Amniotic stem cell (primary cell): ENCODE data around the gene CASKIN2.
"Not testable (repeated sequence)": the region's sequence is repeated elsewhere in the genome, so short reads cannot be mapped to it uniquely, and the experiment has no call there.

ENCODE experiments used
- DNase-seq: peaks from one replicate; lab custom pipeline; 2025; lab: John Stamatoyannopoulos, UW

The CASKIN2 gene

DNA sequence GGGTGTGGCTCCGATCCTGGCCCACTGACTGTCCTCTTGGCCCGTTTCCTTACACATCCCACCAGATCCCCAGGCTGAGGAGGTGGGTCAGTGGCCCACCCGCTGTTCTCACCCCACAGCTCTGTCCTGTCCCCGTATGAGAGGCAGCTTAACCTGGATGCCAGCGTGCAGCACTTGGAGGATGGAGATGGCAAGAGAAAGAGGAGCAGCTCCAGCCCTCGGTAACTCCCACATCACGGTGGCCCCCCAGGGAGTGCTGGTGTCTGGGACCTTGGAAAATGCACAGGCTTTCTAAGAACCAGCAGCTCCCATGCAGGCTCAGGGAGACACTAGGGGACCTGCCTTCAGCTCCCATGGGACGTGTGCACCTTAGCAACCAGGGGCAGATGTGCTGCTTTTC lies 6.0 kb upstream of the CASKIN2 start:
- no peak for DNase-seq

DNA sequence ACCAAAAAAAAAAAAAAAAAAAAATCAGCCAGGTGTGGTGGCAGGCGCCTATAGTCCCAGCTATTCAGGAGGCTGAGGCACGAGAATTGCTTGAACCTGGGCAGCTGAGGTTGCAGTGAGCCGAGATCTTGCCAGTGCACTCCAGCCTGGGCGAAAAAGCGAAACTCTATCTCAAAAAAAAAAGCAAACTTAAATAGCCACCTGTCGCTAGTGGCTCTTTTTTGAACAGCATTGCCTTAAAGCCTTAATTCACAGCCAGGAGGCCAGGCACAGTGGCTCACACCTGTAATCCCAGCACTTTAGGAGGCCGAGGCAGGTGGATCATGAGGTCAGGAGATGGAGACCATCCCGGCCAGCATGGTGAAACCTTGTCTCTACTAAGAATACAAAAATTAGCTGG lies 5.1 kb upstream of the CASKIN2 start:
- DNase-seq, result not testable (repeated sequence)

DNA sequence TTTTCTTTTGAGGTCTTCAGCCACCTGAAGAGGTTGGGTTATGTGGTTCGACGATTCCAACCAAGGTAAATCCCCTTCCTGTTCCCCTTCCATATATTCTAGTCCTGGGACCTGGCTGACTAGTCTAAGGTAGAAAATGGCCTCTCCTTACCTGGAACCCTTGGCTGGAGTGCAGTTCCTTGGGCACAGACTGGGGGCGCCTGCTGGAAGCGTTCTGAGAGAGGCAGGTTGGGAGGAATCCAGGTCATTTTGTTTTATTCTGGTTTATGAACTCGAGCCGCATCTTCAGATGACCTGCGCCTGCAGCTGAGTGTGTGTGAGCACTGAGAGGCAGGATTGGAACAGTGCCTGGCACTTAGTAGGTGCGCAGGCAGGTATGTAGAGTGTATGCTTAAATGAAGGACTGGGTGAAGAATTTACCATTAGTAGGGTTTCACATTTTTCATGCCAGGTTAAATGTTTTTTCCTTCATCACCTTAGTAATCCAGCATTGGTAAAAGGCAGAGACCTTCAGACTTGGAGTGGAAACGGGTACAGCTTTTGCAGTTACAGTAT lies 3.7 kb upstream of the CASKIN2 start:
- no peak for DNase-seq

DNA sequence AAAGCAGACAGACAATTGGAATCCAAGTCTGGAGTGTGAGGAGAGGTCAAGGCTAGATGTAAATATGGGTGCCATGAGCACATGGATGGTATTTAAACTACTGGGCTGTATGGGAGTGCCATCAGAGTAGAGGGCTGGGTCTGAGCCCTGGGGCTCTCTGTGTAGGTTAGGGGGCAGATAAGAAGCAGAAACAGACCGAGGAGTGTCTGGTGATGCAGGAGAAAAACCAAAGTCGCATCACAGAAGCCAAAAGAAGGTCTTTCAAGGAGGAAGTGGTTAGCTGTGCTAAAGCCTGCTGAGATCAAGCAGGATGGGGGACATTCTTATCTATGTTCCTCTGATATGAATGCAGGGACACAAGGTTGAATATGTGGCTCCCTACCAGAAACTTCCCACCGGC lies 2.9 kb upstream of the CASKIN2 start:
- DNase-seq, result no peak

DNA sequence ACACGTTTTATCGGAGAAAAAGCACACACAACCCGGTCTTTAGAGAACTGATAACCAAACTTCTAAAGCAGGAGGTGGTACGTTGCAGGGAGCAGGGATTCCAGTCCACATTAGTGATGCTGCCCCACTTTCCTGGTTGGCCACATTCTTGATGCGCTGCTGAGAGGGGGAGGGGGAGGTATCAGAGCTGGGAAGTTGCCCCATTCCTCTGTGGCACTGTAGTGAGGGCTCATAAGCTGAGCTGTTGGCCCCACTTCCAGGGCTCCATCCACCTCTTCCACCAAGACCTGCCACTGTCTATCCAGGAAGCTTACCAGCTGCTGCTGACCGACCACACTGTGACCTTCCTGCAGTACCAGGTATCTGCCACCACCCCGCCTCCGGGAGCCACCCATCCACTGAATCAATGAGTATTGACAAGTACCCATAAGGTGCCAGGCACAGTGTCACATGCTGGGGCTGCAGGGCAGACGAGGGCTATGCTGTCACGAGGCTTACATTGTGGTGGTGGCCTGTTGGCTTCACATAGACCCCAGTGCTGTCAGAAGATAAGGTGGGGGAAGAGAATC lies 2.0 kb upstream of the CASKIN2 start:
- DNase-seq, result no peak

DNA sequence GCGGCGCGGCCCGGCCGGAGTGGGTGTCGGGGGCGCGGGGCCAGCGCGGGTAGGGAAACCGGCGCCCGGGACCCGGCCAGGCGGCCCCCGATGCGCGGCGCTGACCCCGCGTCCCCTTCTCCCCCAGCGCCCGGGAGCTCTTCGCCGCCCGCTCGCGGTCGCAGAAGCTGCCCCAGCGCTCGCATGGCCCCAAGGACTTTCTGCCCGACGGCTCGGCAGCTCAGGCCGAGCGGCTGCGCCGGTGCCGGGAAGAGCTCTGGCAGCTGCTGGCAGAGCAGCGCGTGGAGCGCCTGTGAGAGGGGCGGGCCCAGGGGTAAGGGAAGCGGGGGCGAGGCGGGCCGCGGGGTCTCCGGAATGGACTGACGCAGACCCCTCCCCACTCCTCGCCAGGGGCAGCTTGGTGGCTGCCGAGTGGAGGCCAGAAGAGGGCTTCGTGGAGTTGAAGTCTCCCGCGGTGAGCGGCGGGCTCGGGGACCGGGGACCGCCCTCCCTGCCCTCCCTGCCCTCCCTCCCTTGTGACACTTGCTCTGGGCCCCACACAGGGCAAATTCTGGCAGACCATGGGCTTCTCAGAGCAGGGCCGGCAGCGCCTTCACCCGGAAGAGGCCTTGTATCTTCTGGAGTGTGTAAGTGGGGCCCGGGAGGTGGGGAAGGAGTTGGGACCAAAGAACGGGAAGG lies 1.4 kb upstream of the CASKIN2 start:
- no peak for DNase-seq

DNA sequence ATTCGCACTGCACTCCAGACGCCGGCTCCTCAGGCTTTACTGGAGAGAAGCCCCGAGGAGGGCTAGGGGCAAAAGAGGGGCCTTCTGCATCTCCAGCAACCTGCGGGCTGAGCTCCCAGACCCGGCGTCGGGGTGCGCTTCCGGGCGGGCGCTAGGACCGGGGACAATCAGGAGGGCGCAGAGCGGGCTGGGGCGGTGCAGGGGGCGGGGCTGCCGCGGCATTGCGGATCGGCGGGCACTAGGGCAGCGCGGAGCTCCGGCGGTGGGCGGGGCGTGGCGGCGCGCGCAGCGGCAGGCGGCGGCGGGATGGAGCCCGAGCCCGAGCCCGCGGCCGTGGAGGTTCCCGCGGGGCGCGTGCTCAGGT lies 900 bp upstream of the CASKIN2 start, which contains the start of gene TSEN54:
TSS of gene TSEN54 (plus strand) at position 274 of the 364 bp plus-strand sequence. CDS start at position 307, 33 bp downstream.
- peak; percentile 67 for DNase-seq

DNA sequence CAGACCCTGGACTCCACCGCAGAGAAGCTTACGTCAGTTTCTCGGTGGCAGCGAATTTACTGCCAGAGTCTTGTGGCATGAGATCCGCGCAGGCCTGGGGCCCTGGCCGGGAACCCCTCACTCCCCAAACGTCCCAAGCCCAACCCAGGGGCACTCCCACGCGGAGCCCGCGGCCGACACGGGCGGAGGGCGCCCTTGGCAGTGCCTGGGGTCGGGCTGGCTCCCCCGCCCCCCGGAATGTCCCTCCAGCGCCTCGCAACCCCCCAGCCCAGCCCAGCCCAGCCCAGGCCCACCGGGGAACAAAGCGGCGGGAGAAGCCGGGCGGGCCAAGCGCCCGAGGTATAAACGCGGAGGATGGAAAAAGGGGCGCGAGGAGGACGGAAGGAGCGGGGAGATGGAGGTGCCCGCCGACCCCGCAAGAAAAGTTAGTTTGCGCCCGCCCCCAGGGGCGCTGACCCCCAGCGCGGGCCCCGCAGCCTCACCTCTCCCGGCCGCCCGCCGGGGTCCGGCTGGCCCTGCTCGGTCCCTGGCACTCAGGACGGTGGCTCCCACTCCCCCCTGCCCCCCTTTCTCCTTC lies 330 bp downstream of the CASKIN2 start:
- no peak for DNase-seq

DNA sequence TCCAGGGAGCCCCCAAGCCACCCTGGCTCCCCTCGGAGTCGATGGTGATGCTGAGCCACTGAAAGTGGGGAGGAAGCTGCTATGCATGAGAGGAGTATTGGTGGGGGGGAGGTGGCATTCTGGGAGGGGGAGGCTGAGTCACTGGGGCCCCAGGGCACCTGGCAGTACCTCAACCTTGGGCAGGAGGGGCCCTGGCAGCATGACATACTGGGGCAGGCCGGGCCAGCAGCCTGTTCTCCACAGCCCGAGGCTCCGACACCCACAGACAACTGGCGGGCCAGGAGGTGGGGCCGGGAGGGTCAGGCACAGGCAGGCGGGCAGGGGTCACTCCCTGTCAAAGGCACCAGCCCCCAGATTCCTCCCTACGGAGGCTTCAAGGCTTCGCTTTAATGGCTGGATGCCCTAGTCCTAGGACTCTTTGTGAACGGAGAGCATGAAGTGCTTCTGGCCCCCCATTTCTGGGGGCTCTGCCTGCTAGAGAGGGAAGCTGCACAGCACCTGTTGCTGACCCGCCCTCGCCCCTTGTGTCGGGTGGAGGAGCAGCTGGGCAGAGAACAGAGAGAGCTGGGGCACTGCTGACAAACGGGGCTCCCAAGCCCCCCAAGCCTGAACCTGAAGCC lies 928 bp downstream of the CASKIN2 start:
- no peak for DNase-seq

DNA sequence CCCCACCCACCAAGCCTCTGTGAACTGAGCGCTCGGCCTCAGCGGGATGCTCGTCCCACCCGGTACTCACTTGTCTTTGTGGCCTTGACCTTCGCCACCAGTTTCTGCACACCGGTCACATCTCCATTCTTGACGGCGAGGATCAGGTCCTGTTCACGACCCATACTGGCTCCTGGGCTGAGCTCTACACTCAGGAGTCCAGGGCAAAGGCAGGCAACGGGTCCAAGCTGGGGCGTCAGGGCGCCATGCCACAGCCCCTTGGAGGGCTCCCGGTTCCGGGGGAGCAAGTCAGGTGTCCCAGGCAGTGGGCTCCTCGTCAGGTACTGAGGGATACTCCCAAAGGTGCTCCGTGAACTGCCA lies 1.7 kb downstream of the CASKIN2 start:
- no peak for DNase-seq

DNA sequence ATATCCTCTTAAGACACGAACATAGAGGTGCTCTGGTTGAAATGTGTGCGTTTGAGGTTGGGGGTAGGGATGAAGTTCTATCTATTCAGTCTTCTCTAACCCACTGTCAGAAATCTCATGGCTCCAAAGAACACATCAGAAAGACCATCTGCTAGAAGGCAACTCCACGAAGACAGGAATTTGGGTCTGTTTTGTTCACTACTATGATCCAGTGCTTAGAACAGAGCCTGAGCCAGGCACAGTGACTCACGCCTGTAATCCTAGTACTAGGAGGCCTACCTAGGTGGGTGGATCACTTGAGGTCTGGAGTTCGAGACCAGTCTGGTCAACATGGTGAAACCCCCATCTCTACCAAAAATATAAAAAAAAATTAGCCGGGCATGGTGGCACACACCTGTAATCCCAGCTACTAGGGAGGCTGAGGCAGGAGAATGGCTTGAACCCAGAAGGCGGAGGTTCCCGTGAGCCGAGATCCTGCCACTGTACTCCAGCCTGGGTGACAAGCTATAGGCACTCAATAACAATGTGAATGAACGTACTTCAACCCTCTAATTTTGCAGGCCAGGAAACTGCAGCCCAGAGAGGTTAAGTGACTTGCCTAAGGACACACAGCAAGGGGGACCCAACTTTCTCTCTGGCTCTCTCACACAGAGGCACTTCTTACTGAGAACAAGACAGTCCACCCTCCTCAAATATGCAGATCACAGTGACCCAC lies 2.3 kb downstream of the CASKIN2 start:
- no peak for DNase-seq

DNA sequence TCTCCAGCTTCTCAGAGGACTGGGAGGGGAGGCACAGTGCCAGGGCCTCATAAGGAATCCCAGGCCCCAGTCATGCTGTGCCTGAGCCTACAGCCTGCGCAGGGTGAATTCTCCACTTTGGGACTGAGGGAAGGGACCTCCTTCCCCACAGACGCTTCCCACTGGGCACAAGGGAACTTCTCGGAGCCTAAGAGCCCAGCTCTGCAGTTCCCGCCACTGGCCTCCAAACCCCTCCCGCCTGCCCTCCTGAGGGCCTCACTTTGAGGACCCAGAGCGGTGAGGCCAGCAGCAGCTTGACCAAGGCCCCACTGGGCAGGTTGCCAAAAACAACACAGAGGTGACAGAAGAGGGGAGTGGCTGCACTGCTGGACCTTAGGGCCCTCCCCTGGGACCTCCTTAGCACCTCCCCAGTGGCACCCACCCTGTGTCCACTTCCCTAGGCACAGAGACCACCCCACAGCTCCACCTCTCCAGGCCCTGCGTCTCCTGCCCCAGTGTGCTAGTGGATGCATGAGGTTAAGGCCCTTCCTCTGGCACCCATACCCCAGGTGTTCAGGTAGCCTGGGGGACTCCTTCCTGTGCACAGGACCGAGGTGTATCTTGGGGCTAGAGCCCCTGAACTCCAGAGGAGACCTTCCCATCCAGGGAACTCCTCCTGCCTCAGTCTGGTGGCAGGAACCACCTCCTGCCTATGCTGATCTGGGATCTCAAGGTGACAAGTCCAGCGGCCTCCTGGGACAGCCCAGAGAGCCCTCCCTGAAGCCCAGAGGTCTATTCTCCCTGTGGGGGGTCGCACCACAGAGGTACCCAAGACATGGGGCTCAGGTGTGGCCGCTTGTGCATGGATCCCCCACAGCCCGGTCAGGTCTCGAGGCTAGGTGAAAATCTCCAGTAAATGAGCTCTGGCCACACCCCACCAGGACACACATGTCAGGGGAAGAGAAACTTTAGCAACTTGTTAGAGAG lies 3.4 kb downstream of the CASKIN2 start:
- DNase-seq, result no peak

DNA sequence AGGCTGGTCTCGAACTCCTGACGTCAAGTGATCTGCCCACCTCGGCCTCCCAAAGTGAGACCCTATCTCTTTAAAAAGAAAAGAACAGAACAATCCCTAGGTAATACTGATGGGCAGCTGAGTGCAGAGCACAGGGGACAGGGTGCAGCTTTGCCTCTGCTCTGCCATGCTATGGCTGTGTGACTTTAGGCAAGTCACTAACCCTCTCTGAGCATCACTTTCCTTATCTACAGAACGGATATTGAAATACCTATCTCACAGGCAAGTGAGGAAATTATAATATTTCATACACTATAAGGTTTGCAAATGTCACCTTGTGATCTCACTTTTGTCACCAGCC lies 4.1 kb downstream of the CASKIN2 start:
- no peak for DNase-seq

DNA sequence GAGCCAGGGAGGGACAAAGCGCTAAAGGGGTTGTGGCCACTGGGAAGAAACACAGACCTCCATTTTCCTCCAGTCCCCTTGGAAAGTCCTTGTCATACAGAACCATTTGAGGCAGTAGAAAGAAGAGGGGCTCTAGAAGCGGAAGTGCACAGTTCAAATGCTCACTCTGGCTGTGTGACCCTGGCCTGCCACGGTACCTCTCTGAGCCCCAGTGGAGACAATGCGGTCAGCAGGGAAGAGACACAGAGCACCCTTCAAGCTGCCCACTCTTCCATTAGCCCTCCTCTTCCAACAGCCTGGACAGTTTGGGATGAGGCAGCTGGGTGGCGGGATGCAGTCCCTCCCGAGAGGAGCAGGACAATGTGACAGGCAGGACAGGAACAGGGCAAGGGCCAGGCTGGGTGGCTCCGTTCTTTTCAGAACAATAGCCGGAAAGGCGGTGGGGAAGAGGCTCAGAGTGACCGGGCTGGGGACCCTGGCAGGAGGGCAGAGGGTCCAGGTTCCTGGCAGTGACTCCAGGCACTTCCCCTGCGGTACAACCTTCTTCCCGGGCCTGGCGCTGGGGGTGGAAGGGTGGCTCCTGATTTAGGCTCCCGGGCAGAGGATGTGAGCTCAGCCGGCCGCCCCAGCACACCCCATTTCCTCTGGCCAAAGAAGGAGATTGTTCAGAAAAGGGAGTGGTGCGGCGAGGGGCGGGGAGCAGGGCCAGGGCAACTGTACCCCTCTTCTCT lies 5.6 kb downstream of the CASKIN2 start:
- no peak for DNase-seq

DNA sequence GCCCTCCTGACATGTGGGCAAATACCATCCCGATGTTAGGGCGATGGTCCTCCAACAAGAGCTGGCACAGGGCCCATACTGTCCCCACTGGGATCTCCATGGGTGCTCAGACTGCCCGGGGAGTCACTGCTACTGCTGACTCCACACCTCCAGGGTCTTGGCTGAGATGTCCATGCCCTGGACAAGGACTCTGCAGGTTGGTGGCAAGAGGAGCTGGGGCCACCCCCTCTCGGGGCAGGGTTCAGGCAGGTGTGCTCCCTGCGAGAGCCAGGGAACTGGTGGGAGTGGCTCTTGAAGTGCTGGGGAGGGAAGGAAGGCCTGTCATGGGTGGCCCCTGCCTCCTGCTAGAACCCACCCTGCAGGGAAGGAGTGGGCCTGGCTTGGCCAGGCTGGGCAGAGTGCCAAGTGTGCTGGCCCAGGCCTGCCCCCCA lies 6.4 kb downstream of the CASKIN2 start:
- no peak for DNase-seq

DNA sequence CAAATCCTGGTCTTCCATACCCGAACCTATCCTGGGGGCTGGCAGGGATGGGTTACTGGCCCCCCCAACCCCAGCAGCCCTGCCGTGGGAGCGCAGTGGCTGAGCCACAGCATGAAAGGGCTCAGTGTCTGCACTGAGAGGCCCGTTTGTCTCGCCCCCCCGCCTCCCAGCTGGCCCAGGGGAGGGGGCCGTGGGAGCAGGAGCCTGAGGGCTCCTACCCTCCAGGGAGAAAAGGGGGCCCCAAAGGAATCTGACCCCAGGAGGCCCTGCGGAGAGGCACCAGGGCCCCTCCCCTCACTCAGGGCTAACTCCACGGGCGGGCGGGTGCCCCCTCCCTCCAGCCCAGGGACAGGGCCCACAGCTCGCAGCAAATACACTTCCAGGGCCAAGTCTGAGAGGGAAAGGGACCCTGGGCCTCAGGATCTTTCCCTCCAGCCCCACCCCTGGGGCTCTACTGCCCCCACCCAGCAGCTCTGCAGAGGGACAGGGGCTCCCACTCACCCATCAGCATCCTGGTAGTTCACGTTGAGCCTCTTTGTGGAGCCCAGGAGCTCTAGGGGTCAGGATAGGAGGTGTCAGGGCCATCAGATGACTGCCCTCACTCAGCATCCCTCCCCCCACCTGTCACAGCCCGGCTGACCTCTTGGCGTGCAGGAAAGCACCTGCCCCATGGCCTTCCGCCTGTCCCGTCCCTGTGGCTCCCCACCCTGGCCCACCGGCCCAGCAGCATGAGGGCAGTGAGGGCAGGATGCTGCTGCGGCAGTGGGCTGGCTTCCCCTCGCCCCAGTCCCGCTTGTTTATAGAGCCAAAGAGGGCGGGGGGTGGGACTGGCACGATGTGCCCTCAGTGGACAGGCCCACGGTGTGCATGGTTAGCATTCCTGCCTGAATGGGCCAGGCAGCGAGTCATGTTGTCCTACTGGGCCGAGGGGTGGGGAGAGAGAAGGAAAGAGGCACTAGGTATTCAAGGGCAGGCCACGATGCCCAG lies 7.3 kb downstream of the CASKIN2 start:
- no peak for DNase-seq

DNA sequence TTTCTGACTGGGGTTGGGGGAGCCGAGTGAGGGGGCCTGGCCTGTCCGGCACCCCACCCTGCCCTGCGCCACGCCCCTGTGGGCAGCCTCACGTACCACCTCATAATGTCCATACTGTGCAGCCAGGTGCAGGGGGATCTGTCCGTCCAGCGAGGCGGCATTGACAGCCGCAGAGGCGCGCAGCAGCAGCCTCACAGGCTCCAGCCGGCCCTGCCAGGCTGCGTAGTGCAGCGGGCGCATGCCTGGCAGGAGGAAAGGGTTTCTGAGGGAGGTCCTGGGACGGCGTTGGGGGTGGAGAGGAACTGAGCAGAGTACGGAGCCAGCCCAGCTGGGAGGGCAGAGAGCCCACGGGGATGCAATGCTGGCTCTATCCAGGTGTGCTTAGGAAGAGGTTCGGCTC lies 8.4 kb downstream of the CASKIN2 start:
- no peak for DNase-seq

DNA sequence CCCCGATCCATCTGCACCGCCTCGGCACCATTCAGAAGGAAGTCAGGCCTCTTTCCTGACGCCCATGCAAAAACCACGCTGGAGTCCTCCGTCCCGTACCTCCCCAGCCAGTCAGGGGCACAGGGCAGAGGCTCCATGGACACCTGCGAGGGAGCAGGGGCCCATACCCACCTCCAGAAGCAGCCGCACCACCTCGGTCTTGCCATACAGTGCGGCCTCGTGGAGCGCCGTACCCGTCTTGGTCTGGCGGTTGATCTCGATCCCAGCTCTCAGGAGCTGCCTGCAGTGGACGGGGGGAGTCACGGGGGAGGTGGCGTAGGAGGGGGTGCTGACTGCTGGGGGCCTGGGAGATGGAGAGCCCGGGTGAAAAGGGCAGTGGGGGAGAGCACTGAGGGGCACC lies 9.2 kb downstream of the CASKIN2 start:
- DNase-seq, result no peak

DNA sequence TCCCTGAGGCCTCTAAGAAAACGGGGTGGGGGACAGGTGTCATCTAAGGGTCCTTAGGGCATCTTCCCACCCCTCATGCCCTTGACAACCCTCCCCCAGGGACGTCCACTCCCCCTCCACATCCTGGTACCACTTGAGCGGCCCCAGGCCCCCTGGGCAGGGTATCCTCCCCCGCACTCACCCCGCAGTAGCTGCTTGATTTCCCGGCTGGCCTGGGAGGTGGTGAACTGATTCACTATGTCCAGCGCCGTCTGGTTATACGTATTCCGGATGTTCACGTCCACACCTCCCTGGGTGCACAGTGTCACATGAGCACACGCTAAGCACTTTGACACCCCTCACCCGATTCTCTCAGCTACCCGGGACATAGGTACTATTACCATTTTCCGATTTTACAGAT lies 9.7 kb downstream of the CASKIN2 start:
- no peak for DNase-seq

DNA sequence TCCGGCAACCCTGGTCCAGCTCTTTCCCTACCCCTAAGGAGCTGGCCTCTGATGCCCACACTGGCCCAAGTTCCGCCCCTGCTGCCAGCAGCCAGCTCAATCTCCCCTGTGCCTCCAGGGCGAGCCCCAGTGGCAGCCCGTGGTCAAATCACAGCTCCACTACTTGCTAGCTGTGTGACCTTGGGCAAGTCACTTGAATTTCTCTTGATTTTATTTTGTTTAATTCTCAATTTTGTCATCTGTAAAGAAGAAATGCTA lies 10.3 kb downstream of the CASKIN2 start:
- DNase-seq, result no peak
